Stimulated activated CD8-positive, alpha-beta memory T cell treated with anti-CD3 and anti-CD28 coated beads, Interleukin-15, amount 100 ng/mL, for 4 hours (primary cell): ENCODE measurements around the gene IGF2BP2.

Experiments used
- DNase-seq, 2 donors: peaks; one replicate each; pipeline ENCODE4 v3.0.0-alpha.2; 2020; ENCODE audit warnings: low read depth in 2 of 2

IGF2BP2 gene

GRCh38 chr3:185764980-185765370 is 59.9 kb downstream of the IGF2BP2 start:
- no peak for DNase-seq

GRCh38 chr3:185764163-185764979 is 60.5 kb downstream of the IGF2BP2 start:
- DNase-seq = no peak

GRCh38 chr3:185763347-185764005 is 61.4 kb downstream of the IGF2BP2 start:
- DNase-seq = no peak

- no peak for DNase-seq
These were observed 64.3 kb downstream of the IGF2BP2 start for GRCh38 chr3:185760550-185760949.

- no peak for DNase-seq
These were observed 64.8 kb downstream of the IGF2BP2 start for GRCh38 chr3:185760088-185760487.

GRCh38 chr3:185759512-185759911 is 65.3 kb downstream of the IGF2BP2 start:
- no peak for DNase-seq

GRCh38 chr3:185758912-185759311 is 65.9 kb downstream of the IGF2BP2 start:
- DNase-seq = no peak

GRCh38 chr3:185757176-185757575 is 67.7 kb downstream of the IGF2BP2 start:
- DNase-seq = no peak

GRCh38 chr3:185756477-185756876 is 68.4 kb downstream of the IGF2BP2 start:
- no peak for DNase-seq

- no peak for DNase-seq
These were observed 69.9 kb downstream of the IGF2BP2 start for GRCh38 chr3:185754920-185755319.

GRCh38 chr3:185753354-185753753 is 71.5 kb downstream of the IGF2BP2 start:
- no peak for DNase-seq

GRCh38 chr3:185750702-185751101 is 74.1 kb downstream of the IGF2BP2 start:
- no peak for DNase-seq

GRCh38 chr3:185750015-185750414 is 74.8 kb downstream of the IGF2BP2 start:
- DNase-seq = no peak

GRCh38 chr3:185746470-185746869 is 78.4 kb downstream of the IGF2BP2 start:
- no peak for DNase-seq

GRCh38 chr3:185744997-185745843 is 79.6 kb downstream of the IGF2BP2 start:
- no peak for DNase-seq

- no peak for DNase-seq
These were observed 83.3 kb downstream of the IGF2BP2 start for GRCh38 chr3:185741586-185741985.

GRCh38 chr3:185740133-185740532 is 84.7 kb downstream of the IGF2BP2 start:
- no peak for DNase-seq

GRCh38 chr3:185739264-185739701 is 85.6 kb downstream of the IGF2BP2 start:
- no peak for DNase-seq

- DNase-seq = no peak
These were observed 86.8 kb downstream of the IGF2BP2 start for GRCh38 chr3:185737740-185738680.

GRCh38 chr3:185737020-185737419 is 87.8 kb downstream of the IGF2BP2 start:
- DNase-seq = no peak

- no peak for DNase-seq
These were observed 90.1 kb downstream of the IGF2BP2 start for GRCh38 chr3:185734725-185735096.
